Gastroesophageal sphincter (tissue), 3 donors: Measurements from ENCODE around the gene TMPRSS4.

ENCODE experiments used
- CTCF ChIP-seq, 4 experiments: fragments of 200-600 bp in 2 of 4; fragments of 450-650 bp in 2 of 4; sonication (generic) in 1 of 4; IDR thresholded peaks; one replicate each; pipeline ENCODE4 v1.5.1; 2017 to 2019; ENCODE audit warnings: antibody characterized with exemption in 4 of 4, mild to moderate bottlenecking in 2 of 4, moderate library complexity in 2 of 4
- POLR2A ChIP-seq, 2 donors: fragments of 450-650 bp; IDR thresholded peaks; one replicate each; pipeline ENCODE4 v1.6.1; 2017; ENCODE audit warnings: antibody characterized with exemption in 2 of 2, mild to moderate bottlenecking in 2 of 2, moderate library complexity in 1 of 2
- POLR2AphosphoS5 ChIP-seq: sonication (generic); formaldehyde crosslinking; IDR thresholded peaks from one replicate; pipeline ENCODE4 v1.6.1; 2017; ENCODE audit warnings: antibody characterized with exemption

- TF ChIP-seq CTCF (IDR thresholded peaks at IDR 0.05): no peak
- TF ChIP-seq POLR2A (IDR thresholded peaks at IDR 0.05): no peak
- no peak for TF ChIP-seq POLR2AphosphoS5
Observed at GRCh38 chr11:118139578-118139977, 62.7 kb downstream of the TMPRSS4 start.
